Measurements from ENCODE around the gene ADAMTS17. TPM values are rescaled to one million over a fixed set of nuclear protein-coding genes. Genes with fewer than 3 reads are reported as not detected.
A peak's percentile ranks its signal among the peaks of the same experiment; 100 is the strongest.

ADAMTS17 gene
- total RNA-seq, 1 experiment from 2014 or later = 3.2 TPM

- BruUV-seq (replicated peaks) = no TSS peak
- H3K4me1 ChIP-seq (replicated peaks; ENCODE audit: insufficient read depth) = peaks cover 24% of the 10 kb centered on the region
- H2AFZ ChIP-seq = no peak overlapping the region
- peak overlapping the region; percentile 51 for H3K4me2 ChIP-seq
- H3K36me3 ChIP-seq (ENCODE audit: low read depth) = no peaks in the 10 kb centered on the region
- H4K20me1 ChIP-seq (ENCODE audit: insufficient read depth) = no peaks in the 10 kb centered on the region
- intact Hi-C loops (cut with micrococcal nuclease; ENCODE audit: unreplicated experiment) = no loop called here
- no peaks in the 10 kb centered on the region for H3K27me3 ChIP-seq (ENCODE audit: insufficient read depth, low read depth)
- no peak for DNase-seq
- no peaks in the 10 kb centered on the region for H3K79me2 ChIP-seq (ENCODE audit: low read depth)
- CTCF ChIA-PET = no interaction called here
- H3K27ac ChIP-seq = no peak overlapping the region
- no peaks in the 10 kb centered on the region for H3F3A ChIP-seq (ENCODE audit: insufficient read depth, low read depth)
- TF ChIP-seq EZH2 (IDR thresholded peaks at IDR 0.05; ENCODE audit: low read depth) (no peak), CTCF (conservative IDR thresholded peaks at IDR 0.05) (no peak)
- H3K4me3 ChIP-seq = no peak overlapping the region
- no peaks in the 10 kb centered on the region for H3K9me3 ChIP-seq (ENCODE audit: insufficient read depth, low read depth)
- H3K9me2 ChIP-seq (ENCODE audit: insufficient read depth) = no peaks in the 10 kb centered on the region
- POLR2A ChIA-PET (ENCODE audit: unreplicated experiment) = no interaction called here
Observed at GRCh38 chr15:100020614-100021013, 321.2 kb downstream of the ADAMTS17 start.

GRCh38 chr15:100020189-100020588, 321.6 kb downstream of the ADAMTS17 start:
- Histone ChIP-seq H3F3A (ENCODE audit: insufficient read depth, low read depth) (no peaks in the 10 kb centered on the region), H3K4me1 (replicated peaks; ENCODE audit: insufficient read depth) (peaks cover 24% of the 10 kb centered on the region), H3K79me2 (ENCODE audit: low read depth) (no peaks in the 10 kb centered on the region), H3K27ac (no peak overlapping the region), H3K9me3 (ENCODE audit: insufficient read depth, low read depth) (no peaks in the 10 kb centered on the region), H2AFZ (no peak overlapping the region), H3K4me3 (no peak overlapping the region), H3K27me3 (ENCODE audit: insufficient read depth, low read depth) (no peaks in the 10 kb centered on the region), H3K9me2 (ENCODE audit: insufficient read depth) (no peaks in the 10 kb centered on the region), H4K20me1 (ENCODE audit: insufficient read depth) (no peaks in the 10 kb centered on the region), H3K36me3 (ENCODE audit: low read depth) (no peaks in the 10 kb centered on the region), H3K4me2 (peak overlapping the region; percentile 51)
- TF ChIP-seq CTCF (conservative IDR thresholded peaks at IDR 0.05) = no peak
- TF ChIP-seq EZH2 (IDR thresholded peaks at IDR 0.05; ENCODE audit: low read depth) = no peak
- intact Hi-C loops (cut with micrococcal nuclease; ENCODE audit: unreplicated experiment) = no loop called here
- DNase-seq = peak; percentile 38 to 65
- BruUV-seq (replicated peaks) = no TSS peak
- ChIA-PET CTCF (no interaction called here), POLR2A (ENCODE audit: unreplicated experiment) (no interaction called here)

GRCh38 chr15:100019601-100020000, 322.2 kb downstream of the ADAMTS17 start:
- Histone ChIP-seq H3K4me2 (no peak overlapping the region), H3K4me3 (no peak overlapping the region), H3F3A (ENCODE audit: insufficient read depth, low read depth) (no peaks in the 10 kb centered on the region), H3K27me3 (ENCODE audit: insufficient read depth, low read depth) (no peaks in the 10 kb centered on the region), H3K4me1 (replicated peaks; ENCODE audit: insufficient read depth) (peaks cover 24% of the 10 kb centered on the region), H4K20me1 (ENCODE audit: insufficient read depth) (no peaks in the 10 kb centered on the region), H3K9me2 (ENCODE audit: insufficient read depth) (no peaks in the 10 kb centered on the region), H3K36me3 (ENCODE audit: low read depth) (no peaks in the 10 kb centered on the region), H3K79me2 (ENCODE audit: low read depth) (no peaks in the 10 kb centered on the region), H3K27ac (no peak overlapping the region), H3K9me3 (ENCODE audit: insufficient read depth, low read depth) (no peaks in the 10 kb centered on the region), H2AFZ (no peak overlapping the region)
- intact Hi-C loops (cut with micrococcal nuclease; ENCODE audit: unreplicated experiment) = no loop called here
- no TSS peak for BruUV-seq (replicated peaks)
- TF ChIP-seq EZH2 (IDR thresholded peaks at IDR 0.05; ENCODE audit: low read depth) = no peak
- TF ChIP-seq CTCF (conservative IDR thresholded peaks at IDR 0.05) = no peak
- POLR2A ChIA-PET (ENCODE audit: unreplicated experiment) = no interaction called here
- CTCF ChIA-PET = no interaction called here
- DNase-seq = no peak
